Mesenchymal stem cell (in vitro differentiated cells and primary cell): ENCODE measurements around the gene SNX30.

Experiments used
- DNase-seq: peaks from one replicate; pipeline ENCODE4 v3.0.0-alpha.2; 2013
- H2AFZ ChIP-seq: one replicate; pipeline ENCODE4 v1.6.1; 2013; ENCODE audit warnings: low read depth, mild to moderate bottlenecking, control low read depth, inconsistent platforms, low read length, moderate library complexity
- H2AK5ac ChIP-seq: 2 replicates; pipeline ENCODE4 v1.6.1; 2013; ENCODE audit warnings: low read length, moderate library complexity, mild to moderate bottlenecking, inconsistent platforms; ENCODE audit not compliant: severe bottlenecking
- H2BK120ac ChIP-seq: one replicate; pipeline ENCODE4 v1.6.1; 2013; ENCODE audit warnings: low read depth, mild to moderate bottlenecking, inconsistent platforms, low read length, moderate library complexity
- H2BK12ac ChIP-seq, 2 experiments: one replicate each; pipeline ENCODE4 v1.6.1; 2013; ENCODE audit warnings: inconsistent platforms in 2 of 2, low read length in 2 of 2, mild to moderate bottlenecking in 2 of 2, moderate library complexity in 2 of 2, control low read depth in 1 of 2
- H2BK15ac ChIP-seq: one replicate; pipeline ENCODE4 v1.6.1; 2013; ENCODE audit warnings: mild to moderate bottlenecking, low read depth, inconsistent platforms; ENCODE audit not compliant: poor library complexity, severe bottlenecking
- H2BK5ac ChIP-seq: 2 replicates; pipeline ENCODE4 v1.6.1; 2013; ENCODE audit warnings: low read depth, mild to moderate bottlenecking, low read length, control low read depth, inconsistent platforms; ENCODE audit not compliant: poor library complexity, severe bottlenecking
- H3K14ac ChIP-seq, 2 experiments: one replicate each; pipeline ENCODE4 v1.6.1; 2013; ENCODE audit warnings: inconsistent platforms in 2 of 2, low read length in 2 of 2, control low read depth in 1 of 2, mild to moderate bottlenecking in 1 of 2, moderate library complexity in 1 of 2
- H3K18ac ChIP-seq, 2 experiments: one replicate each; pipeline ENCODE4 v1.6.1; 2013; ENCODE audit warnings: inconsistent platforms in 2 of 2, low read length in 2 of 2, control low read depth in 1 of 2, low read depth in 1 of 2, mild to moderate bottlenecking in 1 of 2
- H3K23ac ChIP-seq, 2 experiments: one replicate each; pipeline ENCODE4 v1.6.1; 2013; ENCODE audit warnings: inconsistent platforms in 2 of 2, low read length in 2 of 2, mild to moderate bottlenecking in 2 of 2, moderate library complexity in 2 of 2, control low read depth in 1 of 2
- H3K27ac ChIP-seq: 2 replicates; pipeline ENCODE4 v1.5.1; 2013; ENCODE audit warnings: mild to moderate bottlenecking, moderate library complexity, low read length, control low read depth, inconsistent platforms; ENCODE audit not compliant: poor library complexity, severe bottlenecking
- H3K27me3 ChIP-seq, 2 experiments: 2 replicates each; pipeline versions ENCODE4 v1.6.1 to v1.7.0; 2013; ENCODE audit warnings: low read length in 2 of 2, mild to moderate bottlenecking in 2 of 2, moderate library complexity in 2 of 2, control low read depth in 1 of 2, inconsistent platforms in 1 of 2; ENCODE audit not compliant: control insufficient read depth in 1 of 2, insufficient read depth in 1 of 2
- H3K36me3 ChIP-seq, 2 experiments: 2 replicates each; pipeline versions ENCODE4 v1.6.1 to v1.7.0; 2013; ENCODE audit warnings: low read length in 2 of 2, control low read depth in 1 of 2, inconsistent platforms in 1 of 2, low read depth in 1 of 2, mild to moderate bottlenecking in 1 of 2; ENCODE audit not compliant: insufficient read depth in 2 of 2, control insufficient read depth in 1 of 2
- H3K4ac ChIP-seq, 2 experiments: one replicate each; pipeline ENCODE4 v1.6.1; 2013; ENCODE audit warnings: inconsistent platforms in 2 of 2, low read length in 2 of 2, mild to moderate bottlenecking in 2 of 2, moderate library complexity in 2 of 2, control low read depth in 1 of 2, low read depth in 1 of 2
- H3K4me1 ChIP-seq: 2 replicates; pipeline ENCODE4 v1.6.1; 2013; ENCODE audit warnings: low read depth, low read length, control low read depth; ENCODE audit not compliant: control insufficient read depth, insufficient read depth
- H3K4me2 ChIP-seq: 2 replicates; pipeline ENCODE4 v1.6.1; 2013; ENCODE audit warnings: low read length, mild to moderate bottlenecking, inconsistent platforms; ENCODE audit not compliant: poor library complexity, severe bottlenecking
- H3K4me3 ChIP-seq, 2 experiments: 2 replicates each; pipeline versions ENCODE4 v1.5.1 to v1.7.0; 2013; ENCODE audit warnings: low read length in 2 of 2, mild to moderate bottlenecking in 2 of 2, control low read depth in 1 of 2, low read depth in 1 of 2; ENCODE audit not compliant: insufficient read depth in 1 of 2
- H3K79me1 ChIP-seq: replicated peaks from 2 replicates; pipeline ENCODE4 v1.6.1; 2013; ENCODE audit warnings: mild to moderate bottlenecking, control low read depth, low read length, inconsistent platforms; ENCODE audit not compliant: poor library complexity, severe bottlenecking
- H3K9ac ChIP-seq: 2 replicates; pipeline ENCODE4 v1.7.0; 2013; ENCODE audit warnings: mild to moderate bottlenecking, low read length, moderate library complexity
- H3K9me3 ChIP-seq: 2 replicates; pipeline ENCODE4 v1.7.0; 2013; ENCODE audit warnings: mild to moderate bottlenecking, low read length; ENCODE audit not compliant: control insufficient read depth
- H4K8ac ChIP-seq: one replicate; pipeline ENCODE4 v1.6.1; 2013; ENCODE audit warnings: inconsistent platforms, mild to moderate bottlenecking, low read length, moderate library complexity
- H4K91ac ChIP-seq: one replicate; pipeline ENCODE4 v1.6.1; 2013; ENCODE audit warnings: mild to moderate bottlenecking, low read length, inconsistent platforms
- WGBS: methylation state at CpG from one replicate; pipeline ENCODE4 v1.1.7; 2013; ENCODE audit warnings: mixed read lengths; 5-methylcytosine and 5-hydroxymethylcytosine counted together

SNX30 gene

DNA sequence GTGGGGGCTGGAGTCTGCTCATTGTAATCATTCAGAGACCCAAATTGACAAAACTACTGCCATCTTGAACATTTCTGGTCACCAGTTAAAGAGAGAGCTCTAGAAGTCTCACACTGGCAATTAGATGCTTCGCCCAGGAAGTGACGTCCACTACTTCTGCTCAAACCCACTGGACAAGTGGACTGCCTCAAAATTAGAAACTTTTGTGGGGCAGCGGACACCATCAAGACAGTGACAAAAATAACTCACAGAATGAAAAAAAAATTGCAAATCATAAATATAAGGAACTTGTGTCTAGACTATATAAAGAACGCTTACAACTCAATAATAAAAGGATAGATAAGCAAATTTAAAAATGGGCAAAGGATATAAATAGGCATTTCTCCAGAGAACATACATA lies 149.9 kb downstream of the SNX30 start:
- H3K79me1 ChIP-seq: no peaks in the 10 kb centered on the region
- no peaks in the 10 kb centered on the region for H3K36me3 ChIP-seq
- H2BK15ac ChIP-seq: no peak overlapping the region
- H3K4me1 ChIP-seq: peaks cover 3% of the 10 kb centered on the region
- H3K14ac ChIP-seq: no peak overlapping the region
- no peak overlapping the region for H4K8ac ChIP-seq
- DNase-seq: no peak
- no peak overlapping the region for H3K9ac ChIP-seq
- H3K27ac ChIP-seq: no peak overlapping the region
- H3K23ac ChIP-seq: no peak overlapping the region
- H3K4me2 ChIP-seq: no peak overlapping the region
- H3K9me3 ChIP-seq: no peaks in the 10 kb centered on the region
- H2BK12ac ChIP-seq: no peak overlapping the region
- H4K91ac ChIP-seq: no peak overlapping the region
- no peak overlapping the region for H2BK5ac ChIP-seq
- no peak overlapping the region for H2AFZ ChIP-seq
- WGBS: 91% methylated on average over 2 of the region's 4 CpGs
- no peak overlapping the region for H3K18ac ChIP-seq
- H2AK5ac ChIP-seq: no peak overlapping the region
- no peak overlapping the region for H2BK120ac ChIP-seq
- H3K4ac ChIP-seq: no peak overlapping the region
- peaks cover 0 to 7% of the 10 kb centered on the region in 2 experiments for H3K27me3 ChIP-seq
- no peak overlapping the region for H3K4me3 ChIP-seq

- H4K91ac ChIP-seq: no peak overlapping the region
- WGBS: 33% methylated on average over 1 of the region's 1 CpG
Measured at GRCh38 chr9:112900901-112901300, 150.3 kb downstream of the SNX30 start.

GRCh38 chr9:112905084-112905483 lies 154.5 kb downstream of the SNX30 start:
- 65% methylated on average over 4 of the region's 4 CpGs for WGBS

More at GRCh38 chr9:112900901-112901300, 150.3 kb downstream of the SNX30 start:
- Histone ChIP-seq H2BK15ac (no peak overlapping the region), H2BK5ac (no peak overlapping the region), H3K27me3 (peaks cover 0 to 7% of the 10 kb centered on the region in 2 experiments), H3K18ac (no peak overlapping the region), H3K23ac (no peak overlapping the region), H3K4ac (no peak overlapping the region), H3K4me1 (peaks cover 3% of the 10 kb centered on the region), H4K8ac (no peak overlapping the region), H3K4me3 (no peak overlapping the region), H2BK12ac (no peak overlapping the region), H2AFZ (no peak overlapping the region), H3K36me3 (no peaks in the 10 kb centered on the region), H3K79me1 (no peaks in the 10 kb centered on the region), H3K9me3 (no peaks in the 10 kb centered on the region), H3K4me2 (no peak overlapping the region), H3K14ac (no peak overlapping the region), H3K27ac (no peak overlapping the region), H2BK120ac (no peak overlapping the region), H3K9ac (no peak overlapping the region), H2AK5ac (no peak overlapping the region)
- DNase-seq: no peak

GRCh38 chr9:112911736-112912135 lies 161.2 kb downstream of the SNX30 start:
- H4K91ac ChIP-seq: no peak overlapping the region
- H3K18ac ChIP-seq: no peak overlapping the region
- H2BK5ac ChIP-seq: no peak overlapping the region
- peaks cover 36 to 48% of the 10 kb centered on the region in 2 experiments for H3K27me3 ChIP-seq
- no peaks in the 10 kb centered on the region for H3K36me3 ChIP-seq
- no peaks in the 10 kb centered on the region for H3K9me3 ChIP-seq
- no peak overlapping the region for H3K4ac ChIP-seq
- no peak overlapping the region for H3K4me2 ChIP-seq
- H3K4me3 ChIP-seq: no peak overlapping the region
- WGBS: 53% methylated on average over 2 of the region's 2 CpGs
- H4K8ac ChIP-seq: no peak overlapping the region
- H2BK15ac ChIP-seq: no peak overlapping the region
- no peak overlapping the region for H2BK12ac ChIP-seq
- no peak overlapping the region for H3K23ac ChIP-seq
- H3K79me1 ChIP-seq: no peaks in the 10 kb centered on the region
- H3K9ac ChIP-seq: no peak overlapping the region
- no peak overlapping the region for H3K14ac ChIP-seq
- no peak for DNase-seq
- no peaks in the 10 kb centered on the region for H3K4me1 ChIP-seq
- H2BK120ac ChIP-seq: no peak overlapping the region
- no peak overlapping the region for H3K27ac ChIP-seq
- H2AK5ac ChIP-seq: no peak overlapping the region
- H2AFZ ChIP-seq: no peak overlapping the region

More at GRCh38 chr9:112905084-112905483, 154.5 kb downstream of the SNX30 start:
- no peak overlapping the region for H3K14ac ChIP-seq
- no peaks in the 10 kb centered on the region for H3K36me3 ChIP-seq
- H3K4me2 ChIP-seq: no peak overlapping the region
- H4K8ac ChIP-seq: no peak overlapping the region
- H3K4me3 ChIP-seq: no peak overlapping the region
- no peak overlapping the region for H2BK120ac ChIP-seq
- H3K9me3 ChIP-seq: no peaks in the 10 kb centered on the region
- no peak overlapping the region for H2BK12ac ChIP-seq
- H3K23ac ChIP-seq: no peak overlapping the region
- H3K4ac ChIP-seq: no peak overlapping the region
- no peak for DNase-seq
- no peak overlapping the region for H3K27ac ChIP-seq
- no peak overlapping the region for H3K9ac ChIP-seq
- no peak overlapping the region for H2AFZ ChIP-seq
- H3K4me1 ChIP-seq: peaks cover 3% of the 10 kb centered on the region
- no peaks in the 10 kb centered on the region for H3K79me1 ChIP-seq
- H2AK5ac ChIP-seq: no peak overlapping the region
- no peak overlapping the region for H2BK15ac ChIP-seq
- H3K27me3 ChIP-seq: peaks cover 21 to 26% of the 10 kb centered on the region in 2 experiments
- H4K91ac ChIP-seq: no peak overlapping the region
- H3K18ac ChIP-seq: no peak overlapping the region
- H2BK5ac ChIP-seq: no peak overlapping the region
